ENCODE data around the gene LRFN2. TPM values are rescaled to one million over a fixed set of nuclear protein-coding genes. Genes with fewer than 3 reads are reported as not detected.

The LRFN2 gene
- total RNA-seq, 1 donor, result not detected

DNA sequence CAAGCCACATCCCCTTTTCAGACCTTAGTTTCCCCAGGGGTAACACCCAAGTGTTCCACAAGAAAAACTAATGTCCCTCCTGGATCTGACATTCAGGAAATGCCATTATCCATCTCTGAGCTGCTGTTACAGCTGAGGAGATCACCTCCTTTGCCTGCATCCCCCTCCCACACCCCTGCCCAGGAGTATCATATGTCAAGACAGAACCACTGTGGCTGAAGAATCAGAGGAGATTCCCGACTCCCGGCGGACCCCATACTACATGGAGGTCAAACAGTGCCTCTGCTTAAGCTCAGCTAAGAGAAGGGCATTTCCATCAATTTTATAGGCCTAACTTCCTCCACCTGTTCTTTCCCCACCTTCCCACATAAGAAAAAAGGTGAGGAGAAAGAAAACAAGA, 36.8 kb upstream of the LRFN2 start:
- Histone ChIP-seq H3K4me1 (ENCODE audit: insufficient read depth, low read length) (no peaks in the 10 kb centered on the region), H2AFZ (ENCODE audit: low read length) (no peak overlapping the region), H3K79me2 (ENCODE audit: insufficient read depth, low read length) (no peaks in the 10 kb centered on the region), H3K4me3 (ENCODE audit: insufficient read depth, low read length) (no peak overlapping the region), H3K9me3 (ENCODE audit: low read depth, low read length) (no peaks in the 10 kb centered on the region), H3K27me3 (ENCODE audit: insufficient read depth, low read length) (no peaks in the 10 kb centered on the region), H3K27ac (ENCODE audit: low read depth, low read length) (no peak overlapping the region), H3K4me2 (ENCODE audit: insufficient read depth, low read length) (no peak overlapping the region), H4K20me1 (ENCODE audit: insufficient read depth, low read length) (no peaks in the 10 kb centered on the region), H3K36me3 (ENCODE audit: insufficient read depth, low read length) (no peaks in the 10 kb centered on the region)
- TF ChIP-seq CTCF (IDR thresholded peaks at IDR 0.05; ENCODE audit: extremely low read depth, low read depth, low read length), result no peak
- no peak for DNase-seq (ENCODE audit: insufficient read length, low spot score, missing footprints)

DNA sequence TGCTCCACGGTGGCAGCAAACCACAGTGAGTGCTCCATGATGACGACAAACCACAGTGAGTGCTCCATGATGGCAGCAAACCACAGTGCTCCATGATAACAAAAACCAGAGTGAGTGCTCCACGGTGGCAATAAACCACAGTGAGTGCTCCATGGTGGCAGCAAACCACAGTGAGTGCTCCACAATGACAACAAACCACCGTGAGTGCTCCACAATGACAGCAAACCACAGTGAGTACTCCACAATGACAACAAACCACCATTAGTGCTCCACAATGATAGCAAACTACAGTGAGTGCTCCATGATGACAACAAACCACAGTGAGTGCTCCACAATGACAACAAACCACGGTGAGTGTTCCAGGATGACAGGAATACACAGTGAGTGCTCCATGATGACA, 36.0 kb upstream of the LRFN2 start:
- Histone ChIP-seq H3K27me3 (ENCODE audit: insufficient read depth, low read length) (no peaks in the 10 kb centered on the region), H2AFZ (ENCODE audit: low read length) (no peak overlapping the region), H3K79me2 (ENCODE audit: insufficient read depth, low read length) (no peaks in the 10 kb centered on the region), H3K4me1 (ENCODE audit: insufficient read depth, low read length) (no peaks in the 10 kb centered on the region), H3K27ac (ENCODE audit: low read depth, low read length) (no peak overlapping the region), H4K20me1 (ENCODE audit: insufficient read depth, low read length) (no peaks in the 10 kb centered on the region), H3K36me3 (ENCODE audit: insufficient read depth, low read length) (no peaks in the 10 kb centered on the region), H3K4me3 (ENCODE audit: insufficient read depth, low read length) (no peak overlapping the region), H3K9me3 (ENCODE audit: low read depth, low read length) (no peaks in the 10 kb centered on the region), H3K4me2 (ENCODE audit: insufficient read depth, low read length) (no peak overlapping the region)
- DNase-seq (ENCODE audit: insufficient read length, low spot score, missing footprints), result no peak
- no peak for TF ChIP-seq CTCF (IDR thresholded peaks at IDR 0.05; ENCODE audit: extremely low read depth, low read depth, low read length)

- no peak for TF ChIP-seq CTCF (IDR thresholded peaks at IDR 0.05; ENCODE audit: extremely low read depth, low read depth, low read length)
- no peak overlapping the region for H2AFZ ChIP-seq (ENCODE audit: low read length)
- no peaks in the 10 kb centered on the region for H3K79me2 ChIP-seq (ENCODE audit: insufficient read depth, low read length)
- DNase-seq (ENCODE audit: insufficient read length, low spot score, missing footprints), result no peak
- no peaks in the 10 kb centered on the region for H3K36me3 ChIP-seq (ENCODE audit: insufficient read depth, low read length)
- no peaks in the 10 kb centered on the region for H4K20me1 ChIP-seq (ENCODE audit: insufficient read depth, low read length)
- H3K9me3 ChIP-seq (ENCODE audit: low read depth, low read length), result no peaks in the 10 kb centered on the region
- no peak overlapping the region for H3K4me3 ChIP-seq (ENCODE audit: insufficient read depth, low read length)
- no peak overlapping the region for H3K27ac ChIP-seq (ENCODE audit: low read depth, low read length)
- H3K27me3 ChIP-seq (ENCODE audit: insufficient read depth, low read length), result no peaks in the 10 kb centered on the region
- H3K4me1 ChIP-seq (ENCODE audit: insufficient read depth, low read length), result no peaks in the 10 kb centered on the region
- H3K4me2 ChIP-seq (ENCODE audit: insufficient read depth, low read length), result no peak overlapping the region
Observed at GRCh38 chr6:40620574-40621240, 33.5 kb upstream of the LRFN2 start.

DNA sequence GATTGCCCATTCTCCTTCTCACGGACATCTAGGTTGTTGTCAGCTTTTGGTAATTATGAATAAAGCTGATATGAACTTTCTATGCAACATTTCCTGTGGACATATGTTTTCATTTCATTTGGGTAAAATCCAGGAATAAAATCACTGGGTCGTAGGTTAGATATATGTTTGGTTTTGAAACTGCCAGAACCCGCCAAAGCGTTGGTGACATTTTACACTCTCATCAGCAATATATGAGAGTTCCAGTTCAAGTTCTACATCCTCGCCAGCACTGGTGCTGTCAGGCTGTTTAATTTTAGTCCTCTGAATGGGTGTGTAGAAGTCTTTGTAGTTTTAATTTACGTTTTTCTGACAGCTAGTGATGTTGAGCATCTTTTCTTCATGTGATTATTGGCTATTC, 27.5 kb upstream of the LRFN2 start:
- Histone ChIP-seq H3K27me3 (ENCODE audit: insufficient read depth, low read length) (no peaks in the 10 kb centered on the region), H3K4me3 (ENCODE audit: insufficient read depth, low read length) (no peak overlapping the region), H3K4me2 (ENCODE audit: insufficient read depth, low read length) (no peak overlapping the region), H3K9me3 (ENCODE audit: low read depth, low read length) (no peaks in the 10 kb centered on the region), H3K27ac (ENCODE audit: low read depth, low read length) (no peak overlapping the region), H3K79me2 (ENCODE audit: insufficient read depth, low read length) (no peaks in the 10 kb centered on the region), H2AFZ (ENCODE audit: low read length) (no peak overlapping the region), H3K36me3 (ENCODE audit: insufficient read depth, low read length) (no peaks in the 10 kb centered on the region), H4K20me1 (ENCODE audit: insufficient read depth, low read length) (no peaks in the 10 kb centered on the region), H3K4me1 (ENCODE audit: insufficient read depth, low read length) (no peaks in the 10 kb centered on the region)
- TF ChIP-seq CTCF (IDR thresholded peaks at IDR 0.05; ENCODE audit: extremely low read depth, low read depth, low read length), result no peak
- DNase-seq (ENCODE audit: insufficient read length, low spot score, missing footprints), result no peak

All from osteoblast (primary cell).